Measurements from ENCODE around the gene SLC9C1. TPM values are rescaled to one million over a fixed set of nuclear protein-coding genes. Genes with fewer than 3 reads are reported as not detected.

Gene SLC9C1
- total RNA-seq, 2 donors from 2014 or later, result not detected

DNA sequence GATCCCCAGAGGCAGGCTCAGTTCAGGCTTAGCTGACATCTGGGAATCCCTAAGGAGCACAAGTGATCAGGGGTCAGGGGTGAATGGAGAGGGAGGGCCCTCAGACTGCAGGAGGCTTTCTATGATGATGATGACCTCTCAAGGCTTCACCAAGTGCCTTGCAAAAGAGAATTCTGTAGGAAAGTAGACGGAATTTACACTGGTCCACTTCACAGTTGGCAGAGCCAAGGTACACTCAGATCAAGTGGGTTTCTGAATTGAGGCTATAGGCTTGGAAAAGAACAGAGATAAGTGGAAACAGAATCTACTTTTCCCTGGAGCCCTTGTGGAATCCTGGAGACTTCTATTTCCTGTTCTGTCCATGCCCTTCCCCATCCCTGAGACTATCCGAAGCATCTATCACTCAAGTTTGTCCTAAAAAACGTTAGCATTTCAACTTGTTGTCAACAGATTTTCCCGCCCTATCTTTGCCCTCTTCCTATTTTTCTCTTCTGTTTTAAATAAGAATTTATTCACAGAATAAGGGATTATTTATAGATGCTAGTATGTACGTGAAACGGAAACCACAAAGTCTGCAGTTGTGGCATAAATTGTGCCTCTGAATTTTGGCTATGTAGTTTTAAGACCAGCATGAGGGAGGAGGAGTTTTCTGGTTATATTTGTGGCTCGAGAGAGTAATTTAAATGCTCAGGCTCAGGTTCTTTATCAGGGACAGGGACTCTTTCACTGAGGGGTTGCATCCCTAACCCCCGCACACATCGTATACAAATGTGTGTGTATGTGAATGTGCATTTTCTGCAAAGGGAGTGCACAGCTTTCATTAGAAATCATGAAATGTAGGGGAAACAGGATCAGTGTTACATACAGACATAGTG lies 173.8 kb downstream of the SLC9C1 start:
- ATAC-seq (ENCODE audit: insufficient number of reproducible peaks, low FRiP score, low read depth), result no peak
- DNase-seq (ENCODE audit: low spot score), result no peak
- no peaks in the 10 kb centered on the region for H3K27me3 ChIP-seq (replicated peaks; ENCODE audit: insufficient read depth)
- no peak overlapping the region for H3K27ac ChIP-seq
- no peak for TF ChIP-seq CTCF (IDR thresholded peaks at IDR 0.05)
- H3K9me3 ChIP-seq, result no peaks in the 10 kb centered on the region
- no peak overlapping the region for H3K4me3 ChIP-seq
- H3K4me1 ChIP-seq (ENCODE audit: control insufficient read depth in 1 of 2, low read depth in 2 of 2), result no peaks in the 10 kb centered on the region
- no peaks in the 10 kb centered on the region for H3K36me3 ChIP-seq

- Histone ChIP-seq H3K4me3 (no peak overlapping the region), H3K4me1 (ENCODE audit: control insufficient read depth in 1 of 2, low read depth in 2 of 2) (no peaks in the 10 kb centered on the region), H3K9me3 (no peaks in the 10 kb centered on the region), H3K27me3 (replicated peaks; ENCODE audit: insufficient read depth) (no peaks in the 10 kb centered on the region), H3K27ac (no peak overlapping the region), H3K36me3 (no peaks in the 10 kb centered on the region)
- TF ChIP-seq CTCF (IDR thresholded peaks at IDR 0.05), result no peak
- DNase-seq (ENCODE audit: low spot score), result no peak
- ATAC-seq (ENCODE audit: insufficient number of reproducible peaks, low FRiP score, low read depth), result no peak
Measured at GRCh38 chr3:112117841-112118571, 176.0 kb downstream of the SLC9C1 start.

DNA sequence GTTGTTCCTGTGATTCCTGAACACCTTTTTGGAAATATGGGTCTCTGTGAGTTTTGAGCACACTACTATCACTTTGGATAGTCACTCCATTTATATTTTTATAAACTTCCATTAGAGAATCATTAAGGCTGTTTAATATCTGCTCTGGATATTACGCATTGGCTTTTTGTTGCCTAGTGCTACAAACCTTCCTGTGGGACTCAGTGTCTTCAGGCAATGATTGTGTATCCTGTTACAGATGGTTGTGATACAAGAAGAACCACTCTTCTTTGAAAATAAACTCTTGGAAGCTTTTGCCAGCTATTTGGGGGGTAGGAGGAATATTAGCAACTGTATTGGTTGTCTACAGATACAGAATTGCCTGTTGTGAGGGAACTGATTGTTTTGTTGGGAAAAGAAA lies 176.6 kb downstream of the SLC9C1 start:
- no peak for TF ChIP-seq CTCF (IDR thresholded peaks at IDR 0.05)
- Histone ChIP-seq H3K27ac (no peak overlapping the region), H3K4me3 (no peak overlapping the region), H3K36me3 (no peaks in the 10 kb centered on the region), H3K27me3 (replicated peaks; ENCODE audit: insufficient read depth) (no peaks in the 10 kb centered on the region), H3K4me1 (ENCODE audit: control insufficient read depth in 1 of 2, low read depth in 2 of 2) (no peaks in the 10 kb centered on the region), H3K9me3 (no peaks in the 10 kb centered on the region)
- DNase-seq (ENCODE audit: low spot score) (no peak), ATAC-seq (ENCODE audit: insufficient number of reproducible peaks, low FRiP score, low read depth) (no peak)

- Histone ChIP-seq H3K4me3 (no peak overlapping the region), H3K27ac (no peak overlapping the region)
- TF ChIP-seq CTCF (IDR thresholded peaks at IDR 0.05), result no peak
Measured at GRCh38 chr3:112116748-112117186, 177.2 kb downstream of the SLC9C1 start.

DNA sequence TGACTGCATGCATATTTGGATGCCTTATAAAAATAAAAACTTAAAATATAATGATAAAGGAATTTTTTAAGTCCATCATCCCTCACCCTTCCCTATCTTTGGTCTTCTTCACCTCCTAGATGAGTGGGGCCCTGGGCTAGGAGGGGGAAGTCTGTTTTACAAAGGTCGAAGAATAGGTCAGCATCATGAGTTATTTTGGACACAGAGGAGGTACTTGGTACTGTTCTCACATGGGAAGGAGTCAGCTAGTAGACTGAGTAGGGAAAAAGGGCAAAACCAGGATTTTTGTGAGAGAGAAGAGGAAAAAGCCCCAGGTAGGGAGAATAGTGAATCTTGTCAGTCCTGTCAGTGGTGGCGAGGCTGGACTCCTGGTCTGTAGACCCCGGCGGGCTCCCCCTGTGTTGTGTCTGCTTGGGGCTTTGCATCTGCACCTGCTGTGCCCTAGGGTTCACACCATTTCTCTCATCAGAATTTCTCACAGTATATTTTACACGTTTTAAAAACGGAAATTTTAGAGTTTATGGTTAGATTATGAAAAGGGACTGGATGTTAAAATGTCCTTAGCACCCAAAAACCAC lies 178.1 kb downstream of the SLC9C1 start:
- Histone ChIP-seq H3K4me3 (no peak overlapping the region), H3K27me3 (replicated peaks; ENCODE audit: insufficient read depth) (no peaks in the 10 kb centered on the region), H3K36me3 (no peaks in the 10 kb centered on the region), H3K4me1 (ENCODE audit: control insufficient read depth in 1 of 2, low read depth in 2 of 2) (no peaks in the 10 kb centered on the region), H3K9me3 (no peaks in the 10 kb centered on the region), H3K27ac (no peak overlapping the region)
- DNase-seq (ENCODE audit: low spot score) (no peak), ATAC-seq (ENCODE audit: insufficient number of reproducible peaks, low FRiP score, low read depth) (no peak)
- no peak for TF ChIP-seq CTCF (IDR thresholded peaks at IDR 0.05)

More at GRCh38 chr3:112116748-112117186, 177.2 kb downstream of the SLC9C1 start:
- H3K9me3 ChIP-seq, result no peaks in the 10 kb centered on the region
- DNase-seq (ENCODE audit: low spot score) (no peak), ATAC-seq (ENCODE audit: insufficient number of reproducible peaks, low FRiP score, low read depth) (no peak)
- no peaks in the 10 kb centered on the region for H3K36me3 ChIP-seq
- H3K27me3 ChIP-seq (replicated peaks; ENCODE audit: insufficient read depth), result no peaks in the 10 kb centered on the region
- no peaks in the 10 kb centered on the region for H3K4me1 ChIP-seq (ENCODE audit: control insufficient read depth in 1 of 2, low read depth in 2 of 2)
